Measurements from ENCODE around the gene SCAPER. TPM values are rescaled to one million over a fixed set of nuclear protein-coding genes. Genes with fewer than 3 reads are reported as not detected.

The SCAPER gene
- total RNA-seq, 1 experiment from 2014 or later: 15.3 TPM

- no peak for TF ChIP-seq SIN3A (IDR thresholded peaks at IDR 0.05; ENCODE audit: borderline replicate concordance, insufficient read depth, low read depth, low read length)
- TF ChIP-seq POLR2AphosphoS5 (IDR thresholded peaks at IDR 0.05; ENCODE audit: low read depth, low read length): no peak
- no peak for TF ChIP-seq TCF7L2 (IDR thresholded peaks at IDR 0.05; ENCODE audit: low read depth, low read length)
- TF ChIP-seq CTCF (IDR thresholded peaks at IDR 0.05): no peak
- TF ChIP-seq REST (IDR thresholded peaks at IDR 0.05; ENCODE audit: insufficient read depth in 1 of 2, low read depth in 2 of 2, low read length in 1 of 2): no peak
- Histone ChIP-seq H3K4me3 (ENCODE audit: low read depth in 2 of 2, low read length in 2 of 2) (no peak overlapping the region), H3K27me3 (ENCODE audit: control insufficient read depth, insufficient read depth, low read length) (no peaks in the 10 kb centered on the region), H3K9me3 (ENCODE audit: control insufficient read depth, insufficient read depth, low read depth, low read length) (no peaks in the 10 kb centered on the region; the same call in 1 of the 2 replicates), H3K36me3 (ENCODE audit: control insufficient read depth, insufficient read depth, low read length) (no peaks in the 10 kb centered on the region), H3K4me1 (ENCODE audit: control insufficient read depth, insufficient read depth, low read length) (no peaks in the 10 kb centered on the region), H3K27ac (ENCODE audit: low read length) (no peak overlapping the region)
- no peak for DNase-seq (ENCODE audit: low read depth, low spot score)
- intact Hi-C loops (cut with micrococcal nuclease; ENCODE audit: unreplicated experiment): no loop called here
- ChIA-PET CTCF (no interaction called here), POLR2A (no interaction called here)
- no peak for ATAC-seq
- in situ Hi-C loops (cut with HindIII; ENCODE audit: low pct_unique_long_range_greater_than_20kb, low sequenced_read_pairs): no loop called here
- BruUV-seq (replicated peaks): no TSS peak
Observed at GRCh38 chr15:76585576-76585897, 319.6 kb downstream of the SCAPER start.

GRCh38 chr15:76584868-76585575, 320.1 kb downstream of the SCAPER start:
- intact Hi-C loops (cut with micrococcal nuclease; ENCODE audit: unreplicated experiment): loop anchor here (5.0 kb wide), 1 partner anchor 32 kb away; no protein-coding TSS in a partner anchor
- no peak overlapping the region for H3K27ac ChIP-seq (ENCODE audit: low read length)
- no peaks in the 10 kb centered on the region for H3K4me1 ChIP-seq (ENCODE audit: control insufficient read depth, insufficient read depth, low read length)
- POLR2A ChIA-PET: no interaction called here
- BruUV-seq (replicated peaks): no TSS peak
- no peaks in the 10 kb centered on the region for H3K36me3 ChIP-seq (ENCODE audit: control insufficient read depth, insufficient read depth, low read length)
- ATAC-seq: no peak
- CTCF ChIA-PET: no interaction called here
- H3K27me3 ChIP-seq (ENCODE audit: control insufficient read depth, insufficient read depth, low read length): no peaks in the 10 kb centered on the region
- no peak overlapping the region for H3K4me3 ChIP-seq (ENCODE audit: low read depth in 2 of 2, low read length in 2 of 2)
- in situ Hi-C loops (cut with HindIII; ENCODE audit: low pct_unique_long_range_greater_than_20kb, low sequenced_read_pairs): no loop called here
- no peaks in the 10 kb centered on the region; the same call in 1 of the 2 replicates for H3K9me3 ChIP-seq (ENCODE audit: control insufficient read depth, insufficient read depth, low read depth, low read length)
- TF ChIP-seq SIN3A (IDR thresholded peaks at IDR 0.05; ENCODE audit: borderline replicate concordance, insufficient read depth, low read depth, low read length) (no peak), TCF7L2 (IDR thresholded peaks at IDR 0.05; ENCODE audit: low read depth, low read length) (no peak), REST (IDR thresholded peaks at IDR 0.05; ENCODE audit: insufficient read depth in 1 of 2, low read depth in 2 of 2, low read length in 1 of 2) (no peak), CTCF (IDR thresholded peaks at IDR 0.05) (no peak), POLR2AphosphoS5 (IDR thresholded peaks at IDR 0.05; ENCODE audit: low read depth, low read length) (no peak)
- no peak for DNase-seq (ENCODE audit: low read depth, low spot score)
